Activated B cell treated with CpG ODN at 0.5 μM for 24 hours (primary cell): ENCODE results near the gene ZFHX2. TPM values are rescaled to one million over a fixed set of nuclear protein-coding genes. Genes with fewer than 3 reads are reported as not detected.

Source experiments
- ATAC-seq: fragments of 200-7000 bp; cut with Tn5 transposase; one replicate; pipeline ENCODE4 v1.10.0; 2021; ENCODE audit warnings: low read depth, mild to moderate bottlenecking, moderate library complexity
- CTCF ChIA-PET: fragments of 350-600 bp; sonication (Branson Sonifier 250); formaldehyde crosslinking; loops from one replicate; lab custom pipeline; 2021; ENCODE audit warnings: antibody characterized with exemption; lab: Charles Lee
- POLR2A ChIA-PET: fragments of 350-600 bp; sonication (Branson Sonifier 250); formaldehyde crosslinking; loops from one replicate; lab custom pipeline; 2021; ENCODE audit warnings: antibody characterized with exemption; lab: Charles Lee
- DNase-seq: peaks from one replicate; pipeline ENCODE4 v3.0.0; 2022
- H3K27ac Mint-ChIP-seq: one replicate; pipeline ENCODE4 v1.8.0; 2020; ENCODE audit warnings: mixed read lengths
- H3K27me3 Mint-ChIP-seq: one replicate; pipeline ENCODE4 v1.8.0; 2021; ENCODE audit warnings: mixed read lengths
- H3K36me3 Mint-ChIP-seq: one replicate; pipeline ENCODE4 v1.8.0; 2021; ENCODE audit warnings: low read depth, mixed read lengths
- H3K4me1 Mint-ChIP-seq: one replicate; pipeline ENCODE4 v1.8.0; 2021; ENCODE audit warnings: mixed read lengths
- H3K4me3 Mint-ChIP-seq: one replicate; pipeline ENCODE4 v1.8.0; 2020; ENCODE audit warnings: mild to moderate bottlenecking, mixed read lengths
- H3K9me3 Mint-ChIP-seq: one replicate; pipeline ENCODE4 v1.8.0; 2020; ENCODE audit warnings: mixed read lengths
- CTCF ChIP-seq: fragments of 200-600 bp; IDR thresholded peaks from one replicate; pipeline ENCODE4 v1.8.0; 2022; ENCODE audit warnings: antibody characterized with exemption, mild to moderate bottlenecking
- intact Hi-C: fragments of 100-400 bp; cut with micrococcal nuclease; formaldehyde crosslinking; loops from one replicate; pipeline ENCODE4 v1.15.1; 2024
- total RNA-seq: library from RNA; stranded (reverse); gene quantifications from 2 replicates; pipeline ENCODE4 v1.2.3, GENCODE V29; 2022

ZFHX2 gene
- total RNA-seq, 1 donor from 2014 or later = 2.6 TPM

GRCh38 chr14:23580948-23581281 is 29.4 kb upstream of the ZFHX2 start:
- Mint-ChIP-seq H3K27me3 (peaks cover 33% of the 10 kb centered on the region), H3K27ac (no peak overlapping the region), H3K4me1 (peaks cover 17% of the 10 kb centered on the region), H3K9me3 (no peaks in the 10 kb centered on the region), H3K36me3 (no peaks in the 10 kb centered on the region), H3K4me3 (no peak overlapping the region)
- DNase-seq (no peak), ATAC-seq (no peak)
- ChIA-PET POLR2A (no interaction called here), CTCF (interaction anchor here (1.2 kb wide), 1 partner anchor 8 kb away, joined by 4 read pairs; no protein-coding TSS in a partner anchor)
- TF ChIP-seq CTCF = no peak
- intact Hi-C loops = no loop called here

GRCh38 chr14:23580152-23580926 is 28.8 kb upstream of the ZFHX2 start:
- intact Hi-C loops = no loop called here
- ATAC-seq (no peak), DNase-seq (no peak)
- Mint-ChIP-seq H3K9me3 (no peaks in the 10 kb centered on the region), H3K36me3 (no peaks in the 10 kb centered on the region), H3K27me3 (peaks cover 32% of the 10 kb centered on the region), H3K27ac (no peak overlapping the region), H3K4me1 (peaks cover 19% of the 10 kb centered on the region), H3K4me3 (no peak overlapping the region)
- POLR2A ChIA-PET = no interaction called here
- no peak for TF ChIP-seq CTCF
- CTCF ChIA-PET = interaction anchor here (1.2 kb wide), 1 partner anchor 9 kb away, joined by 4 read pairs; no protein-coding TSS in a partner anchor

- no peak for DNase-seq
- no peaks in the 10 kb centered on the region for H3K9me3 Mint-ChIP-seq
- ChIA-PET CTCF (interaction anchor here (1.1 to 1.2 kb wide), 2 partner anchors 9 kb away, joined by 4 read pairs; no protein-coding TSS in a partner anchor), POLR2A (no interaction called here)
- no peak for TF ChIP-seq CTCF
- intact Hi-C loops = no loop called here
- H3K27ac Mint-ChIP-seq = no peak overlapping the region
- no peaks in the 10 kb centered on the region for H3K36me3 Mint-ChIP-seq
- H3K4me1 Mint-ChIP-seq = peaks cover 19% of the 10 kb centered on the region
- peaks cover 38% of the 10 kb centered on the region for H3K27me3 Mint-ChIP-seq
- no peak overlapping the region for H3K4me3 Mint-ChIP-seq
- ATAC-seq = no peak
Measured at GRCh38 chr14:23579739-23580138, 28.2 kb upstream of the ZFHX2 start.

GRCh38 chr14:23579311-23579630 is 27.7 kb upstream of the ZFHX2 start:
- Mint-ChIP-seq H3K4me1 (peaks cover 19% of the 10 kb centered on the region), H3K4me3 (no peak overlapping the region)
- CTCF ChIA-PET = interaction anchor here (1.1 kb wide), 1 partner anchor 10 kb away, joined by 4 read pairs; no protein-coding TSS in a partner anchor

More at GRCh38 chr14:23579311-23579630, 27.7 kb upstream of the ZFHX2 start:
- Mint-ChIP-seq H3K9me3 (no peaks in the 10 kb centered on the region), H3K27ac (no peak overlapping the region), H3K36me3 (no peaks in the 10 kb centered on the region), H3K27me3 (peaks cover 39% of the 10 kb centered on the region)
- DNase-seq (no peak), ATAC-seq (no peak)
- no peak for TF ChIP-seq CTCF
- intact Hi-C loops = no loop called here
- POLR2A ChIA-PET = no interaction called here
